ENCODE data around the gene TACC2.
"Not testable (repeated sequence)": the region's sequence is repeated elsewhere in the genome, so short reads cannot be mapped to it uniquely, and the experiment has no call there.

The TACC2 gene

GRCh38 chr10:122056431-122057094, 67.6 kb downstream of the TACC2 start:
- no peak for DNase-seq (ENCODE audit: extremely low read depth in 1 of 2, low read depth in 1 of 2)

GRCh38 chr10:122057841-122058413, 69.0 kb downstream of the TACC2 start:
- no peak for DNase-seq (ENCODE audit: extremely low read depth in 1 of 2, low read depth in 1 of 2)

- DNase-seq (ENCODE audit: extremely low read depth in 1 of 2, low read depth in 1 of 2) = no peak
Observed at GRCh38 chr10:122060250-122060649, 71.3 kb downstream of the TACC2 start.

GRCh38 chr10:122062831-122063674, 74.1 kb downstream of the TACC2 start:
- DNase-seq (ENCODE audit: extremely low read depth in 1 of 2, low read depth in 1 of 2) = no peak

GRCh38 chr10:122066337-122066939, 77.5 kb downstream of the TACC2 start:
- DNase-seq (ENCODE audit: extremely low read depth in 1 of 2, low read depth in 1 of 2) = not testable (repeated sequence)

- DNase-seq (ENCODE audit: extremely low read depth in 1 of 2, low read depth in 1 of 2) = no peak
Observed at GRCh38 chr10:122068844-122069243, 79.9 kb downstream of the TACC2 start.

- no peak for DNase-seq (ENCODE audit: extremely low read depth in 1 of 2, low read depth in 1 of 2)
Observed at GRCh38 chr10:122072491-122072890, 83.5 kb downstream of the TACC2 start.

GRCh38 chr10:122073508-122073907, 84.5 kb downstream of the TACC2 start:
- no peak for DNase-seq (ENCODE audit: extremely low read depth in 1 of 2, low read depth in 1 of 2)

- DNase-seq (ENCODE audit: extremely low read depth in 1 of 2, low read depth in 1 of 2) = no peak
Observed at GRCh38 chr10:122075171-122075570, 86.2 kb downstream of the TACC2 start.

GRCh38 chr10:122075876-122076275, 86.9 kb downstream of the TACC2 start:
- not testable (repeated sequence) for DNase-seq (ENCODE audit: extremely low read depth in 1 of 2, low read depth in 1 of 2)

- no peak for DNase-seq (ENCODE audit: extremely low read depth in 1 of 2, low read depth in 1 of 2)
Observed at GRCh38 chr10:122077311-122077875, 88.4 kb downstream of the TACC2 start.

- no peak for DNase-seq (ENCODE audit: extremely low read depth in 1 of 2, low read depth in 1 of 2)
Observed at GRCh38 chr10:122078326-122078725, 89.4 kb downstream of the TACC2 start.

GRCh38 chr10:122078965-122079795, 90.2 kb downstream of the TACC2 start:
- DNase-seq (ENCODE audit: extremely low read depth in 1 of 2, low read depth in 1 of 2) = no peak

- no peak for DNase-seq (ENCODE audit: extremely low read depth in 1 of 2, low read depth in 1 of 2)
Observed at GRCh38 chr10:122082616-122083477, 93.9 kb downstream of the TACC2 start.

GRCh38 chr10:122083478-122084025, 94.6 kb downstream of the TACC2 start:
- DNase-seq (ENCODE audit: extremely low read depth in 1 of 2, low read depth in 1 of 2) = no peak

- DNase-seq (ENCODE audit: extremely low read depth in 1 of 2, low read depth in 1 of 2) = no peak
Observed at GRCh38 chr10:122084286-122085041, 95.5 kb downstream of the TACC2 start.

GRCh38 chr10:122085423-122085911, 96.5 kb downstream of the TACC2 start:
- DNase-seq (ENCODE audit: extremely low read depth in 1 of 2, low read depth in 1 of 2) = no peak
